ENCODE results near the gene KCTD1.

DNA sequence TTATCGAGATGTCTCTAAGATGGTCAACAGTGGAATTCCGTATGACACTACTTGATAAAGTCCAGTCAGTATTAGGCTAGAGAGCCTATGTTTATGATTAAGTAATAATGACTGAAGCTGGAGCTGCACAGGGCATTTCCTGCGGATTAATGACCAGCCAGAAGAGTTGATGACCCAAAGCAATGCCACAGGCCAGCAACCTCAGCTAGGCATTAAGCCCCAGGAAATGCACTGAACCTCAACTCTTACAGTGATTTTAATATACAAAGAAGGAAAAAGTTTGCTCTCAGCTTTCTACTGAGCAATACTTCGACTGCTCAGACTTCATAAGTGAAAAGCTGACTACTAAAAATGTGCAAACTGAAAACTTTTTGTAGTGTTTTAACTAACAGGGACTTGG lies 3.9 kb downstream of the KCTD1 start:
- TF ChIP-seq, protein P1, sequence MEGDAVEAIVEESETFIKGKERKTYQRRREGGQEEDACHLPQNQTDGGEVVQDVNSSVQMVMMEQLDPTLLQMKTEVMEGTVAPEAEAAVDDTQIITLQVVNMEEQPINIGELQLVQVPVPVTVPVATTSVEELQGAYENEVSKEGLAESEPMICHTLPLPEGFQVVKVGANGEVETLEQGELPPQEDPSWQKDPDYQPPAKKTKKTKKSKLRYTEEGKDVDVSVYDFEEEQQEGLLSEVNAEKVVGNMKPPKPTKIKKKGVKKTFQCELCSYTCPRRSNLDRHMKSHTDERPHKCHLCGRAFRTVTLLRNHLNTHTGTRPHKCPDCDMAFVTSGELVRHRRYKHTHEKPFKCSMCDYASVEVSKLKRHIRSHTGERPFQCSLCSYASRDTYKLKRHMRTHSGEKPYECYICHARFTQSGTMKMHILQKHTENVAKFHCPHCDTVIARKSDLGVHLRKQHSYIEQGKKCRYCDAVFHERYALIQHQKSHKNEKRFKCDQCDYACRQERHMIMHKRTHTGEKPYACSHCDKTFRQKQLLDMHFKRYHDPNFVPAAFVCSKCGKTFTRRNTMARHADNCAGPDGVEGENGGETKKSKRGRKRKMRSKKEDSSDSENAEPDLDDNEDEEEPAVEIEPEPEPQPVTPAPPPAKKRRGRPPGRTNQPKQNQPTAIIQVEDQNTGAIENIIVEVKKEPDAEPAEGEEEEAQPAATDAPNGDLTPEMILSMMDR (IDR thresholded peaks at IDR 0.05; ENCODE audit: borderline replicate concordance, extremely low read depth, low read length, poor library complexity, severe bottlenecking) = no peak
- TF ChIP-seq EZH2 (IDR thresholded peaks at IDR 0.05; ENCODE audit: borderline replicate concordance, low read depth, low read length, severe bottlenecking) = no peak

All from DND-41 (cell line).